HCT116 (cell line): Measurements from ENCODE around the gene HDAC10. TPM values are rescaled to one million over a fixed set of nuclear protein-coding genes. Genes with fewer than 3 reads are reported as not detected.
A peak's percentile ranks its signal among the peaks of the same experiment; 100 is the strongest.

Source experiments
- ATAC-seq: fragments of 200-7000 bp; cut with Tn5 transposase; 2 replicates; pipeline ENCODE4 v1.9.1; 2020; ENCODE audit warnings: mild to moderate bottlenecking, moderate library complexity
- BruUV-seq: library from RNA; stranded (reverse); fragments of 400-500 nt; replicated peaks from 2 replicates; lab custom pipeline; 2021; lab: Mats Ljungman, UMichigan
- CTCF ChIA-PET: fragments of 300-600 bp; sonication (Branson Sonifier 250); formaldehyde crosslinking; loops from one replicate; lab custom pipeline; 2021; ENCODE audit warnings: antibody characterized with exemption; lab: Charles Lee
- POLR2A ChIA-PET: fragments of 300-600, 350-600 bp; sonication (Branson Sonifier 250); formaldehyde crosslinking; loops from one replicate; lab custom pipeline; 2021; ENCODE audit warnings: antibody characterized with exemption; lab: Charles Lee
- RAD21 ChIA-PET, 2 experiments: fragments of 300-600 bp; sonication (Branson Sonifier 250); formaldehyde crosslinking; loops; one replicate each; lab custom pipeline; 2023; ENCODE audit warnings: low total read pairs in 2 of 2; ENCODE audit not compliant: uncharacterized antibody in 2 of 2, unreplicated experiment in 2 of 2, low non-redundant PET in 1 of 2; lab: Charles Lee
- DNase-seq: peaks from one replicate; pipeline ENCODE4 v3.0.0-alpha.2; 2010; ENCODE audit warnings: low read depth, low spot score
- H2AFZ ChIP-seq: fragments of 200-600 bp; shearing (Covaris generic), sonication (generic); 2 replicates; pipeline ENCODE4 v1.6.1; 2017; ENCODE audit warnings: low read depth, mixed run types, mixed read lengths, antibody characterized with exemption, low read length; ENCODE audit not compliant: poor library complexity, severe bottlenecking
- H3K27ac ChIP-seq: 2 replicates; pipeline ENCODE4 v1.5.1; 2012; ENCODE audit warnings: low read depth, low read length
- H3K27me3 ChIP-seq: fragments of 200-600 bp; sonication (generic); 2 replicates; pipeline ENCODE4 v1.6.1; 2016; ENCODE audit warnings: mixed run types, low read length, mixed read lengths; ENCODE audit not compliant: insufficient read depth
- H3K36me3 ChIP-seq, 2 experiments: fragments of 200-500 bp in 1 of 2; fragments of 200-600 bp in 1 of 2; sonication (Bioruptor generic) in 1 of 2; sonication (generic) in 1 of 2; 2 replicates each; pipeline versions ENCODE4 v1.5.1 to v1.6.1; 2014 to 2016; ENCODE audit warnings: low read length in 2 of 2, inconsistent platforms in 1 of 2, mixed read lengths in 1 of 2, mixed run types in 1 of 2; ENCODE audit not compliant: insufficient read depth in 2 of 2, control insufficient read depth in 1 of 2
- H3K4me1 ChIP-seq, 2 experiments: fragments of 200-600 bp in 1 of 2; sonication (generic) in 1 of 2; 2 replicates each; pipeline versions ENCODE4 v1.5.1 to v1.6.1; 2012 to 2017; ENCODE audit warnings: low read length in 2 of 2, inconsistent platforms in 1 of 2, mild to moderate bottlenecking in 1 of 2, mixed read lengths in 1 of 2, mixed run types in 1 of 2, moderate library complexity in 1 of 2; ENCODE audit not compliant: insufficient read depth in 2 of 2, control insufficient read depth in 1 of 2
- H3K4me2 ChIP-seq: fragments of 200-600 bp; sonication (generic); 2 replicates; pipeline ENCODE4 v1.6.1; 2017; ENCODE audit warnings: mixed run types, low read length, mixed read lengths
- H3K4me3 ChIP-seq, 2 experiments: fragments of 200-600 bp in 1 of 2; sonication (generic) in 1 of 2; replicated peaks in 1 of 2; 2 replicates each; pipeline ENCODE4 v1.5.1; 2011 to 2016; ENCODE audit warnings: low read length in 2 of 2, control low read depth in 1 of 2, low read depth in 1 of 2, mild to moderate bottlenecking in 1 of 2, mixed read lengths in 1 of 2, mixed run types in 1 of 2
- H3K79me2 ChIP-seq: fragments of 200-600 bp; sonication (generic); 2 replicates; pipeline ENCODE4 v1.6.1; 2017; ENCODE audit warnings: mild to moderate bottlenecking, mixed run types, low read length, moderate library complexity, mixed read lengths; ENCODE audit not compliant: insufficient read depth
- H3K9ac ChIP-seq: fragments of 200-600 bp; sonication (generic); 2 replicates; pipeline ENCODE4 v1.6.1; 2016; ENCODE audit warnings: low read length, mixed read lengths
- H3K9me2 ChIP-seq: fragments of 200-600 bp; sonication (generic), shearing (Covaris generic); 2 replicates; pipeline ENCODE4 v1.6.1; 2017; ENCODE audit warnings: mixed run types, mild to moderate bottlenecking, moderate library complexity; ENCODE audit not compliant: insufficient read depth
- H3K9me3 ChIP-seq, 2 experiments: fragments of 200-500 bp in 1 of 2; fragments of 200-600 bp in 1 of 2; sonication (Bioruptor generic) in 1 of 2; sonication (generic) in 1 of 2; 2 replicates each; pipeline ENCODE4 v1.6.1; 2014 to 2017; ENCODE audit warnings: low read length in 2 of 2, mixed read lengths in 2 of 2, inconsistent platforms in 1 of 2, low read depth in 1 of 2, mild to moderate bottlenecking in 1 of 2, mixed run types in 1 of 2, moderate library complexity in 1 of 2; ENCODE audit not compliant: control insufficient read depth in 1 of 2, insufficient read depth in 1 of 2
- H4K20me1 ChIP-seq: fragments of 200-600 bp; sonication (generic), shearing (Covaris generic); 2 replicates; pipeline ENCODE4 v1.6.1; 2017; ENCODE audit warnings: mixed run types, mild to moderate bottlenecking, moderate library complexity; ENCODE audit not compliant: insufficient read depth
- ATF3 ChIP-seq: IDR thresholded peaks from 2 replicates; pipeline ENCODE4 v1.6.1; 2012
- CTCF ChIP-seq, 3 experiments: fragments of 200-600 bp in 1 of 3; sonication (generic) in 1 of 3; IDR thresholded peaks in 2 of 3; conservative IDR thresholded peaks in 1 of 3; 2 replicates each; pipeline ENCODE4 v1.5.1; 2012 to 2017; ENCODE audit warnings: low read depth in 2 of 3, low read length in 2 of 3, antibody characterized with exemption in 1 of 3, borderline replicate concordance in 1 of 3, control low read depth in 1 of 3, mild to moderate bottlenecking in 1 of 3, mixed read lengths in 1 of 3, mixed run types in 1 of 3, moderate library complexity in 1 of 3; ENCODE audit not compliant: insufficient read depth in 1 of 3
- EGR1 ChIP-seq: IDR thresholded peaks from 2 replicates; pipeline ENCODE4 v1.6.1; 2012; ENCODE audit warnings: low read depth
- ELF1 ChIP-seq: IDR thresholded peaks from 2 replicates; pipeline ENCODE4 v1.6.1; 2012; ENCODE audit warnings: low read depth, borderline replicate concordance
- EZH2 ChIP-seq: fragments of 200-600 bp; sonication (generic); IDR thresholded peaks from 2 replicates; pipeline ENCODE4 v1.6.1; 2017; ENCODE audit warnings: antibody characterized with exemption, mixed run types
- JUND ChIP-seq: IDR thresholded peaks from 2 replicates; pipeline ENCODE4 v1.6.1; 2012
- MAX ChIP-seq: IDR thresholded peaks from 2 replicates; pipeline ENCODE4 v1.6.1; 2012
- POLR2A ChIP-seq: IDR thresholded peaks from 2 replicates; pipeline ENCODE4 v1.7.0; 2011; ENCODE audit warnings: borderline replicate concordance; ENCODE audit not compliant: insufficient read depth, insufficient read length; ENCODE audit errors: extremely low read depth
- POLR2AphosphoS5 ChIP-seq: IDR thresholded peaks from 2 replicates; pipeline ENCODE4 v1.6.1; 2011; ENCODE audit warnings: mild to moderate bottlenecking, low read depth, low read length, moderate library complexity
- REST ChIP-seq: IDR thresholded peaks from 2 replicates; pipeline ENCODE4 v1.6.1; 2012; ENCODE audit warnings: low read depth
- SIN3A ChIP-seq: IDR thresholded peaks from 2 replicates; pipeline ENCODE4 v1.6.1; 2012; ENCODE audit warnings: low read depth
- SP1 ChIP-seq: IDR thresholded peaks from 2 replicates; pipeline ENCODE4 v1.6.1; 2012; ENCODE audit warnings: low read depth
- SRF ChIP-seq: IDR thresholded peaks from 2 replicates; pipeline ENCODE4 v1.6.1; 2012; ENCODE audit warnings: low read depth
- TCF7L2 ChIP-seq: IDR thresholded peaks from 2 replicates; pipeline ENCODE4 v1.7.0; 2011; ENCODE audit warnings: borderline replicate concordance, inconsistent platforms; ENCODE audit not compliant: insufficient read depth, insufficient read length; ENCODE audit errors: extremely low read depth
- YY1 ChIP-seq: IDR thresholded peaks from 2 replicates; pipeline ENCODE4 v1.6.1; 2011; ENCODE audit warnings: low read length, low read depth, moderate library complexity, mild to moderate bottlenecking; ENCODE audit not compliant: insufficient replicate concordance; ENCODE audit errors: extremely low read depth
- ZFX ChIP-seq: fragments of 450-650 bp; IDR thresholded peaks from 2 replicates; pipeline ENCODE4 v1.6.1; 2017
- intact Hi-C: fragments of 100-400 bp; cut with micrococcal nuclease; formaldehyde crosslinking; loops from 2 replicates; pipeline ENCODE4 v1.10.0; 2022
- total RNA-seq: library from RNA; stranded (reverse); gene quantifications from one replicate; pipeline ENCODE4 v1.2.1, GENCODE V29; 2021; ENCODE audit not compliant: unreplicated experiment

HDAC10 gene
- total RNA-seq, 1 experiment from 2014 or later, result 67.5 TPM

- no TSS peak for BruUV-seq
- Histone ChIP-seq H4K20me1 (no peaks in the 10 kb centered on the region), H3K9me3 (peaks cover 0 to 8% of the 10 kb centered on the region in 2 experiments; a peak in 1 of 4 replicates)
- RAD21 ChIA-PET, result no interaction called here
- TF ChIP-seq POLR2AphosphoS5 (no peak), REST (no peak), ELF1 (no peak), SIN3A (no peak), EGR1 (no peak), ZFX (no peak), EZH2 (no peak), SRF (no peak), ATF3 (no peak), CTCF (IDR thresholded peaks at IDR 0.05 in 2 of 3, conservative IDR thresholded peaks at IDR 0.05 in 1 of 3; ENCODE audit: borderline replicate concordance in 1 of 3, insufficient read depth in 1 of 3, low read depth in 2 of 3, low read length in 2 of 3) (no peak), TCF7L2 (no peak), SP1 (no peak), JUND (no peak), MAX (no peak), YY1 (no peak), POLR2A (no peak)
- TF ChIP-seq, all 23 proteins: peak for 0
- ChIA-PET CTCF (interaction anchor here (1.7 kb wide), 1 partner anchor 9 kb away, joined by 4 read pairs; no protein-coding TSS in a partner anchor), POLR2A (no interaction called here)
- DNase-seq (no peak), ATAC-seq (no peak)
- intact Hi-C loops, result no loop called here
- Histone ChIP-seq H3K4me1 (peaks cover 9 to 19% of the 10 kb centered on the region in 2 experiments; a peak in 3 of 4 replicates), H3K9ac (0 out of 2 replicates have a peak overlapping the region, but pooled peaks have one; percentile 67), H3K27me3 (no peaks in the 10 kb centered on the region), H2AFZ (no peak overlapping the region), H3K79me2 (peaks cover 14% of the 10 kb centered on the region), H3K4me3 (no peak overlapping the region), H3K9me2 (no peaks in the 10 kb centered on the region), H3K36me3 (peaks cover 2 to 18% of the 10 kb centered on the region in 2 experiments; a peak in 3 of 4 replicates), H3K27ac (peak overlapping the region; percentile 22), H3K4me2 (peak overlapping the region; percentile 95)
Measured at GRCh38 chr22:50199251-50199721, 51.8 kb downstream of the HDAC10 start.
